K562 (cell line): ENCODE results near the gene TRAF3. TPM values are rescaled to one million over a fixed set of nuclear protein-coding genes. Genes with fewer than 3 reads are reported as not detected.

Experiments used
- ATAC-seq: fragments of 200-7000 bp; cut with Tn5 transposase; 3 replicates; pipeline ENCODE4 v1.9.1; 2020; ENCODE audit warnings: moderate library complexity
- BruUV-seq: library from RNA; stranded (reverse); fragments of 400-500 nt; replicated peaks from 2 replicates; lab custom pipeline; 2021; lab: Mats Ljungman, UMichigan
- CTCF ChIA-PET: fragments of 300-600 bp; formaldehyde crosslinking; extraction: SDS; loops from one replicate; lab custom pipeline; 2021; ENCODE audit warnings: low intra/inter-chr PET ratio; lab: Yijun Ruan, JAX
- POLR2A ChIA-PET: fragments of 300-600, 350-650 bp; sonication (Branson Sonifier 250); formaldehyde crosslinking; extraction: SDS; loops from one replicate; lab custom pipeline; 2021; ENCODE audit warnings: antibody characterized with exemption, inconsistent platforms; lab: Yijun Ruan, JAX
- DNase-seq, 4 experiments: peaks; one replicate each; pipeline versions ENCODE4 v3.0.0 to v3.0.0-alpha.2; 2011 to 2018; ENCODE audit warnings: low spot score in 3 of 4, mixed read lengths in 3 of 4; ENCODE audit errors: extremely low read depth in 1 of 4
- FAIRE-seq: peaks from 2 replicates; lab custom pipeline; 2011; peaks lifted over from hg19 to GRCh38; lab: Jason Lieb, UNC
- H2AFZ ChIP-seq: 2 replicates; pipeline ENCODE4 v1.6.0; 2011; ENCODE audit warnings: low read depth, low read length, control low read depth, inconsistent platforms
- H3K27ac ChIP-seq: fragments of 200-600 bp; 3 replicates; pipeline ENCODE4 v1.8.0; 2011; ENCODE audit warnings: low read depth, mild to moderate bottlenecking, control low read depth, inconsistent platforms, low read length, moderate library complexity, mixed read lengths; ENCODE audit errors: extremely low read depth
- H3K27me3 ChIP-seq, 2 experiments: fragments of 300-600 bp in 1 of 2; 2 replicates in 1 of 2; 3 replicates in 1 of 2; pipeline versions ENCODE4 v1.6.0 to v1.8.0; 2011; ENCODE audit warnings: inconsistent platforms in 2 of 2, low read length in 2 of 2, mild to moderate bottlenecking in 1 of 2, mixed read lengths in 1 of 2, moderate library complexity in 1 of 2; ENCODE audit not compliant: control insufficient read depth in 2 of 2, insufficient read depth in 2 of 2
- H3K36me3 ChIP-seq: fragments of 300-600 bp; 3 replicates; pipeline ENCODE4 v1.8.0; 2011; ENCODE audit warnings: mild to moderate bottlenecking, low read length, inconsistent platforms; ENCODE audit not compliant: control insufficient read depth, insufficient read depth
- H3K4me1 ChIP-seq, 2 experiments: fragments of 200-600 bp in 1 of 2; replicated peaks in 1 of 2; 2 replicates in 1 of 2; 3 replicates in 1 of 2; pipeline versions ENCODE4 v1.5.1 to v1.8.0; 2011; ENCODE audit warnings: inconsistent platforms in 2 of 2, low read length in 2 of 2, mild to moderate bottlenecking in 1 of 2, mixed read lengths in 1 of 2, moderate library complexity in 1 of 2; ENCODE audit not compliant: control insufficient read depth in 2 of 2, insufficient read depth in 2 of 2
- H3K4me2 ChIP-seq: 2 replicates; pipeline ENCODE4 v1.6.1; 2011; ENCODE audit warnings: low read length, control low read depth, inconsistent platforms, mixed read lengths; ENCODE audit not compliant: insufficient read depth
- H3K4me3 ChIP-seq: fragments of 200-600 bp; sonication (generic), shearing (Covaris generic); 2 replicates; pipeline ENCODE4 v1.5.1; 2016; ENCODE audit warnings: control low read depth, inconsistent platforms
- H3K79me2 ChIP-seq: fragments of 200-600 bp; 3 replicates; pipeline ENCODE4 v1.8.0; 2011; ENCODE audit warnings: low read length, inconsistent platforms; ENCODE audit not compliant: control insufficient read depth, insufficient read depth
- H3K9ac ChIP-seq, 2 experiments: 2 replicates each; pipeline versions ENCODE4 v1.6.0 to v1.6.1; 2011; ENCODE audit warnings: low read depth in 2 of 2, low read length in 2 of 2, control low read depth in 1 of 2, inconsistent platforms in 1 of 2, mild to moderate bottlenecking in 1 of 2, mixed read lengths in 1 of 2; ENCODE audit not compliant: insufficient read depth in 1 of 2
- H3K9me1 ChIP-seq: one replicate; pipeline ENCODE4 v1.6.0; 2011; ENCODE audit warnings: inconsistent platforms, mild to moderate bottlenecking, low read length, moderate library complexity; ENCODE audit not compliant: control insufficient read depth, insufficient read depth
- H3K9me3 ChIP-seq: replicated peaks from 2 replicates; pipeline ENCODE4 v1.5.1; 2011; ENCODE audit warnings: low read depth, low read length, inconsistent platforms; ENCODE audit not compliant: control insufficient read depth, insufficient read depth
- H4K20me1 ChIP-seq: replicated peaks from 2 replicates; pipeline ENCODE4 v1.6.1; 2011; ENCODE audit warnings: low read length, inconsistent platforms, mixed read lengths; ENCODE audit not compliant: control insufficient read depth, insufficient read depth
- FOSL1 ChIP-seq: fragments of 200-800 bp; sonication (Bioruptor generic); conservative IDR thresholded peaks from 2 replicates; pipeline ENCODE4 v1.6.1; 2016; ENCODE audit warnings: missing genetic modification characterization, missing compliant biosample characterization
- HDAC8 ChIP-seq: fragments of 450-650 bp; IDR thresholded peaks from 2 replicates; pipeline ENCODE4 v1.6.1; 2016; ENCODE audit warnings: mild to moderate bottlenecking, missing genetic modification characterization, moderate library complexity, missing compliant biosample characterization
- NR3C1 ChIP-seq: sonication (generic); formaldehyde crosslinking; IDR thresholded peaks from 2 replicates; pipeline ENCODE4 v1.8.1; 2022; ENCODE audit warnings: missing genetic modification reagents
- PRDM10 ChIP-seq: fragments of 450-650 bp; IDR thresholded peaks from 2 replicates; pipeline ENCODE4 v1.6.1; 2018; ENCODE audit not compliant: partially characterized antibody
- RBFOX2 ChIP-seq: fragments of 200-400 bp; formaldehyde crosslinking; IDR thresholded peaks from 2 replicates; pipeline ENCODE4 v1.6.1; 2017; ENCODE audit warnings: low read depth, mild to moderate bottlenecking, low read length, moderate library complexity
- ZBTB5 ChIP-seq: fragments of 450-650 bp; IDR thresholded peaks from 2 replicates; pipeline ENCODE4 v1.6.1; 2017; ENCODE audit warnings: antibody characterized with exemption
- ZFX ChIP-seq: sonication (generic); formaldehyde crosslinking; IDR thresholded peaks from 2 replicates; pipeline ENCODE4 v1.8.0; 2022; ENCODE audit warnings: mild to moderate bottlenecking, missing genetic modification reagents, moderate library complexity
- WGBS: fragments of 100-300 bp; shearing (Covaris generic); methylation state at CpG from one replicate; pipeline ENCODE4 v1.1.6; 2016; ENCODE audit warnings: low coverage, mixed read lengths; ENCODE audit not compliant: insufficient coverage; ENCODE audit errors: missing lambda C conversion rate; 5-methylcytosine and 5-hydroxymethylcytosine counted together
- in situ Hi-C: fragments of 300-500 bp; cut with MboI; formaldehyde crosslinking; loops from 4 replicates; pipeline ENCODE4 v1.15.0; 2018; ENCODE audit warnings: inconsistent platforms, mixed read lengths
- intact Hi-C: fragments of 100-400 bp; cut with micrococcal nuclease; formaldehyde crosslinking; loops from 2 replicates; pipeline ENCODE4 v1.14.2; 2022
- polyA plus RNA-seq, 8 experiments: library from polyadenylated mRNA; depleted of rRNA in 4 of 8; stranded (reverse) in 5 of 8; unstranded in 3 of 8; fragments of >200 nt; fragmentation: Nextera tagmentation in 2 of 8; fragmentation: Illumina TruSeq in 1 of 8; extraction: Ambion mirVana in 2 of 8; extraction: Trizol in 1 of 8; gene quantifications; 2 replicates each; pipeline versions ENCODE4 v1.2.1 to v1.2.3, GENCODE V29; 2011 to 2014; ENCODE audit warnings: inconsistent platforms in 1 of 8, missing spikeins in 1 of 8
- total RNA-seq, 7 experiments: library from RNA; depleted of rRNA in 6 of 7; stranded (reverse); fragments of >200 nt in 6 of 7; fragmentation: Illumina TruSeq in 2 of 7; extraction: Trizol in 2 of 7; gene quantifications; 2 replicates each; pipeline versions ENCODE4 v1.2.1 to v1.2.3, GENCODE V29; 2011 to 2021; ENCODE audit warnings: low replicate concordance in 1 of 7

Gene TRAF3
- total and polyA plus RNA-seq, 9 of the 15 experiments (the other 6 are each of a cell fraction or from before 2014, with no cell fraction given) = 0.52 to 21.3 (median 9.9) TPM

DNA sequence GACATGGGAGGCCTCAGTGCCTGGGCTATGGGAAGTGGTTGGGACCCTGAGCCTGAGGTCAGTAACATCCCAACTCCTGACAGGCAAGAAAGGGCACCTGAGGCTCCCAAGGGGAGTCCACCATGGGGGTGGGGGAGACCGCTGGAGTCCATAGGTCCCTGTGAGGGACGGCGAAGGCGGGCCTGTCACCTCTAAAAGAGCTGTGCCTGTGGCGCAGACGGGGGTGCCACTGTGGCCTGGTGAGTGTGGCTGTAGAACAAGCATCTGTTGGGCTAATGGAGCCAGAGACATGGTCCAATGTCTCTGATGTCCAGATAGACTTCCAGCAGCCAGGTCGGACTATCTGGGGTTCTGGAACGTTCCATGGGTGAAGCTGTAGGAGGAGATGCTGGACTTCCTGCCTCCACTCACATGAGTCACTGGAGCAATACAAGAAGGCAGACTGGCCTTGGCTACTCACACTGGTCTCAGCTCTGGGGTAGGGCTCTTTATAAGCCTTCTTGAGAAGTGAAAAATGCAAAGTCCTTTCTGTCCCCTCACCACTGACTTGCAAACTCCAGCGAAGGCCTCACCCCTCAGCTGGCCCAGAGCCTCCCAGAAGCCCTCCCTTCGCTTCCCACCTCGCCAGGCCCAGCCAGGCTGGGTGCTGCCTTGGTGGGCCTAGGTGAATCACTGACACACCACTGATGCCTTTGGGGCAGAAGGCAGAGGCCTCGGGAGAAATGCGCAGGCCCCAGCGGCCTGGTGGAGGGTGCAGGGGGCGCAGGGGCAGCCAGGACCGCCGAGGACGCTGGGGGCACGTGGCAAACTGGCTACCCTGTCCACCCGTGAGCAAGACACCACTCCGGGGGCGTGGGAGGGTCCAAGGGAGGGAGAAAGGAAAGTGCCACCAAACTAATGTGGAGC lies 1.1 kb upstream of the TRAF3 start:
- BruUV-seq = no TSS peak
- no peak overlapping the region for H3K4me3 ChIP-seq
- ATAC-seq = peak; percentile 16
- H3K9me1 ChIP-seq = no peaks in the 10 kb centered on the region
- peaks cover 7% of the 10 kb centered on the region; the same call in 1 of the 3 replicates for H3K36me3 ChIP-seq
- intact Hi-C loops (loop anchor here (2.0 to 5.0 kb wide), 3 partner anchors 84 to 254 kb away; no protein-coding TSS in a partner anchor), in situ Hi-C loops (no loop called here)
- H3K4me2 ChIP-seq = peak overlapping the region; percentile 12; the same call in 1 of the 2 replicates
- ChIA-PET CTCF (no interaction called here), POLR2A (no interaction called here)
- H2AFZ ChIP-seq = peak overlapping the region; percentile 93
- 0 out of 2 replicates have a peak, but pooled peaks cover 3% of the 10 kb centered on the region for H4K20me1 ChIP-seq
- H3K27me3 ChIP-seq = no peaks in the 10 kb centered on the region
- H3K9ac ChIP-seq = peak overlapping the region in 1 of 2 experiments; percentile 88; a peak in 2 of 4 replicates
- H3K27ac ChIP-seq = peak overlapping the region; percentile 63; the same call in 2 of the 3 replicates
- peaks cover 34% of the 10 kb centered on the region for H3K79me2 ChIP-seq
- FAIRE-seq = peak; percentile 65
- peak; percentile 39 for TF ChIP-seq ZFX (CRISPR knock-in tag)
- 0 out of 2 replicates have a peak, but pooled peaks have one; percentile 36 for TF ChIP-seq RBFOX2
- no peak for TF ChIP-seq ZBTB5
- TF ChIP-seq NR3C1 (CRISPR knock-in tag) = 0 out of 2 replicates have a peak, but pooled peaks have one; percentile 40
- 0 out of 2 replicates have a peak, but pooled peaks have one; percentile 19 for TF ChIP-seq FOSL1
- peak; percentile 73 for TF ChIP-seq PRDM10
- no peak for TF ChIP-seq HDAC8
- H3K9me3 ChIP-seq = no peaks in the 10 kb centered on the region
- H3K4me1 ChIP-seq = peaks cover 11 to 23% of the 10 kb centered on the region in 2 experiments; a peak in 4 of 5 replicates
- peak in 2 of 4 experiments; percentile 22 to 38 for DNase-seq
- 75% methylated on average over 11 of the region's 22 CpGs for WGBS
